Esophagus muscularis mucosa (tissue), 4 donors: ENCODE data around the gene CHST15. TPM values are rescaled to one million over a fixed set of nuclear protein-coding genes. Genes with fewer than 3 reads are reported as not detected.

ENCODE experiments used
- DNase-seq: peaks from one replicate; pipeline ENCODE4 v3.0.0-alpha.2; 2017; ENCODE audit errors: extremely low spot score
- H3K27ac ChIP-seq, 4 donors: fragments of 200-600 bp; sonication (generic); replicated peaks in 1 of 4; 1 replicate in 3 of 4; 2 replicates in 1 of 4; pipeline ENCODE4 v1.5.1; 2016 to 2019; ENCODE audit warnings: mild to moderate bottlenecking in 1 of 4
- H3K27me3 ChIP-seq, 4 donors: fragments of 200-600 bp; sonication (generic); one replicate each; pipeline versions ENCODE4 v1.5.1 to v1.6.0; 2016 to 2019
- H3K36me3 ChIP-seq, 4 donors: fragments of 200-600 bp; sonication (generic); one replicate each; pipeline ENCODE4 v1.5.1; 2016 to 2019
- H3K4me1 ChIP-seq, 4 donors: fragments of 200-600 bp; sonication (generic); one replicate each; pipeline ENCODE4 v1.5.1; 2016 to 2019
- H3K4me3 ChIP-seq, 4 donors: fragments of 200-600 bp; sonication (generic); 1 replicate in 2 of 4; 2 replicates in 2 of 4; pipeline ENCODE4 v1.5.1; 2016 to 2019; ENCODE audit warnings: mild to moderate bottlenecking in 4 of 4, moderate library complexity in 1 of 4
- H3K9me3 ChIP-seq, 4 donors: fragments of 200-600 bp; sonication (generic); 1 replicate in 3 of 4; 2 replicates in 1 of 4; pipeline ENCODE4 v1.5.1; 2016 to 2019
- CTCF ChIP-seq, 3 experiments: fragments of 200-600 bp in 2 of 3; fragments of 450-650 bp in 1 of 3; sonication (generic) in 2 of 3; IDR thresholded peaks; one replicate each; pipeline ENCODE4 v1.5.1; 2017 to 2019; ENCODE audit warnings: antibody characterized with exemption in 3 of 3, mild to moderate bottlenecking in 2 of 3, moderate library complexity in 1 of 3
- EP300 ChIP-seq: sonication (generic); formaldehyde crosslinking; IDR thresholded peaks from one replicate; pipeline ENCODE4 v1.6.1; 2017; ENCODE audit warnings: antibody characterized with exemption
- POLR2A ChIP-seq: fragments of 450-650 bp; IDR thresholded peaks from one replicate; pipeline ENCODE4 v1.6.1; 2017; ENCODE audit warnings: antibody characterized with exemption, moderate library complexity, mild to moderate bottlenecking, low read depth
- POLR2AphosphoS5 ChIP-seq, 2 donors: sonication (generic); formaldehyde crosslinking; IDR thresholded peaks; one replicate each; pipeline ENCODE4 v1.6.1; 2017; ENCODE audit warnings: antibody characterized with exemption in 2 of 2
- WGBS: methylation state at CpG from one replicate; pipeline ENCODE4 v1.1.5; 2018; 5-methylcytosine and 5-hydroxymethylcytosine counted together
- intact Hi-C: fragments of 100-400 bp; cut with DNase I; formaldehyde crosslinking; loops from one replicate; pipeline ENCODE4 v1.15.1; 2023
- total RNA-seq, 4 donors: library from RNA; depleted of rRNA; stranded (reverse); fragments of >200 nt; gene quantifications; one replicate each; pipeline versions ENCODE4 v1.1.0 to v1.2.1, GENCODE V29; 2016

Gene CHST15
- total RNA-seq, 4 donors from 2014 or later: 48.2 to 76.1 (median 62.5) TPM

- H3K27ac ChIP-seq: peak overlapping the region; percentile 42 to 58 (median 47)
- TF ChIP-seq POLR2A (no peak), EP300 (no peak), POLR2AphosphoS5 (IDR thresholded peaks at IDR 0.05) (peak; percentile 17 to 28)
- DNase-seq: peak; percentile 89
- no peaks in the 10 kb centered on the region for H3K36me3 ChIP-seq
- intact Hi-C loops: loop anchor here (10.0 kb wide), 1 partner anchor 218 kb away; no protein-coding TSS in a partner anchor
- H3K4me3 ChIP-seq: no peak overlapping the region
- H3K9me3 ChIP-seq: peaks cover 0 to 6% (median 0%) of the 10 kb centered on the region in 4 donors
- peaks cover 5 to 62% (median 52%) of the 10 kb centered on the region in 4 donors for H3K4me1 ChIP-seq
- WGBS: 44% methylated on average over 10 of the region's 10 CpGs
- H3K27me3 ChIP-seq: peaks cover 0 to 3% (median 0%) of the 10 kb centered on the region in 4 donors
Observed at GRCh38 chr10:123962756-123963530, 130.5 kb downstream of the CHST15 start.

GRCh38 chr10:123958241-123958640 is 135.2 kb downstream of the CHST15 start:
- DNase-seq: peak; percentile 42
- WGBS: 6% methylated on average over 2 of the region's 2 CpGs
- Histone ChIP-seq H3K27me3 (no peaks in the 10 kb centered on the region), H3K4me1 (peaks cover 0 to 27% (median 15%) of the 10 kb centered on the region in 4 donors), H3K9me3 (peaks cover 0 to 6% (median 0%) of the 10 kb centered on the region in 4 donors), H3K4me3 (no peak overlapping the region), H3K27ac (peak overlapping the region; percentile 52 to 66 (median 59)), H3K36me3 (no peaks in the 10 kb centered on the region)
- no peak for TF ChIP-seq CTCF (IDR thresholded peaks at IDR 0.05)
- TF ChIP-seq POLR2A: no peak
- no peak for TF ChIP-seq POLR2AphosphoS5 (IDR thresholded peaks at IDR 0.05)
- no peak for TF ChIP-seq EP300
- intact Hi-C loops: no loop called here

Other genes starting within 250 kb of the CHST15 start
- gene CPXM2, start 201.8 kb downstream of the CHST15 start, total RNA-seq: 100 to 1,000 TPM in 2 of 4 donors, 10 to 100 TPM in 2; 56.8 to 150 (median 96.9) TPM